GM12891 (cell line): ENCODE results near the gene M6PR.

Source experiments
- POLR2A ChIP-seq: IDR thresholded peaks from 2 replicates; pipeline ENCODE4 v1.6.1; 2011; ENCODE audit warnings: low read depth, low read length, control low read depth
- POLR2AphosphoS5 ChIP-seq: IDR thresholded peaks from 2 replicates; pipeline ENCODE4 v1.6.1; 2011; ENCODE audit warnings: low read depth, low read length, control low read depth
- TAF1 ChIP-seq: IDR thresholded peaks from 2 replicates; pipeline ENCODE4 v1.6.1; 2011; ENCODE audit warnings: low read depth, low read length, control low read depth

- TF ChIP-seq POLR2A (no peak), TAF1 (no peak), POLR2AphosphoS5 (peak; percentile 26; the same call in 1 of the 2 replicates)
These were observed 47.4 kb upstream of the M6PR start for GRCh38 chr12:8996682-8997405.
